DMS114 treated with DMSO at 0.1 percent for 48 hours (cell line): ENCODE data around the gene AKAP8.
"Not testable (repeated sequence)": the region's sequence is repeated elsewhere in the genome, so short reads cannot be mapped to it uniquely, and the experiment has no call there.

Source experiments
- DNase-seq: peaks from one replicate; lab custom pipeline; 2025; ENCODE audit not compliant: unreplicated experiment; lab: John Stamatoyannopoulos, UW

The AKAP8 gene

DNA sequence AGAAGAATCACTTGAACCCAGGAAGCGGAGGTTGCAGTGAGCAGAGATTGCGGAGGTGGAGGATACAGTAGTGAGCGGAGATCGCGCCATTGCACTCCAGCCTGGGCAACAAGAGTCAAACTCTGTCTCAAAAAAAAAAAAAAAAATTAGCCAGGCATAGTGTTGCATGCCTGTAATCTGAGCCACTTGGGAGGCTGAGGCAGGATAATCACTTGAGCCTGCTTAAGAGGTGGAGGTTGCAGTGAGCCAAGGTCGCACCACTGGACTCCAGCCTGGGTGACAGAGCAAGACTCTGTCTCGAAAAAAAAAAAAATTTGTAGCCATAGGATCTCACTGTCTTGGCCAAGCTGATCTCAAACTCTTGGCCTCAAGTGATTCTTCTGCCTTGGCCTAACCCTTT lies 43.6 kb downstream of the AKAP8 start:
- not testable (repeated sequence) for DNase-seq

DNA sequence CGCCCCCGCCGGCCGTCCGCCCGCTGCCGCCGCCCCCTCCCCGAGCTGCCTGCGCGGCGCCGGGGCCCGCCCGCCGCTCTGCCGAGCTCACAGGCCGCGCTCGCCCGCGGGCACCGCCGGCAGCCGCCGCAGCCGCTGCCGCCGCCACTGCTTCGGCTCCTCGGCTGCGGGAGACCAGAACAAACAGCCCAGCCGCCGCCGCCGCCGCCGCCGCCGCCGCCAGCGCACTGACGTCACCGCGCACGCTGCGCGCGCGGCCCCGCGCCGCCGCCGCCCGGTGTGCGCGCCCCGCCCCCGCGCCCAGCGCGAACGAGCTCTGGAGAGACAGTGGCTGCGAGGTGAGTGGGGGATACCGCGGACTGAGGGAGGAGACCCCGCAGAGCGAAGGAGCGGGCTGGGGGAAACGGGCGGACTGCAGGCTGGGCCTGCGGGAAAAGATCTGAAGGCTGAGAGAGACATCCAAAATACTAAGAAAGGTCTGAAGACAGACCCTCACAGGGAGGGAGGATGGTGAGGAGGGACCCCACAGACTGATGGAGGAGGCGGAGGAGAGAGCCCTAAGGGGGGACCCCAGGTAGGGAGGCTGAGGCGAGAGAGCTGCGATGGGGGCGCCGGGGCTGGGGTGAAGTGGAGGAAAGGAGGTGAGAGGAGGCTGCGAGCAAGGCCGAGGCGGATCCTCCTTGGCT lies 47.1 kb downstream of the AKAP8 start, which contains the start of gene BRD4:
TSS of gene BRD4 (minus strand) at position 229 of the 686 bp plus-strand sequence. CDS start 59,440 bp downstream, outside the sequence.
- DNase-seq, result no peak

DNA sequence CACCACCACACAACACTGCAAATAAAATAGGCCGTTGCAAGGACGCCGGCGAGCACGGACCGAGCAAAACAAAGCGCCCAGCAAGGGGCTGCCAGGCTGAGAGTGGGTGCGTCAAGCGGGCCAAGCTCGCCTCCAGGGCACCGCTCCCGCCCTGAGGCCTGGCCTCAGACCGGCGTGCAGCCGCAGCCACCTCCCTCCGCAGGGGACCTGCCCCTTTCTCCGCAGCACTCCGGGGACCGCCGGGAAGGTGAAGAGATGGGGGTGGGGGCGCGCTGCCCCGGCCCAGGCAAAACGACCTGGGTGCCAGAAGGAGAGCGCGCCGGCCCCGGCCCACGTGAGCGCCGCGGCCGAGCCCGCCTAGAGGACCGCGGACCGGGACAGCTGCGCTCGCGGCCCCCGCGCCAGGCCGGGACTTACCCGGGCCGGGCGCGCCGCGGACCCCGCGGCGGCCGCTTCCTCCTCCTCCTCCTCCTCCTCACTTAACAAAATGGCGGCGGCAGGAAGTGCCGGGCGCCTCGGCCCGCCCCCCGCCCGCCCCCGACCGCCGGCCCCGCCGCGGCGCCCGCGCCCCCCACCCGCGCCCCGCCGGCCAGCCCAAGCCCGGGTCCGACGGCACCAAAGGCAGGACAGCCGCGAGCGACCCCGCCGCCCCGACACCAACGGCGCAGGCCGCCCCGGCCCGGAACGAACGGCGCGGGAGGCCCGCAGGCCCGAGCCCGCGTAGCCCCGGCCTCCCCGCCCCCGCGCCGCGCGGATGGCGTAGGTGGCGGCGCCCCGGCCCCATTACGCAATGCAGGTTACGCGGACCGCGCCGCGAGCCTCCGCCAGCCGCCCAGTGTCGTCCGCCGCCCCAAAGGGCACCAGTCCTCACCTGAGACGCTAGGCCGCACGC lies 47.9 kb downstream of the AKAP8 start:
- DNase-seq, result no peak

DNA sequence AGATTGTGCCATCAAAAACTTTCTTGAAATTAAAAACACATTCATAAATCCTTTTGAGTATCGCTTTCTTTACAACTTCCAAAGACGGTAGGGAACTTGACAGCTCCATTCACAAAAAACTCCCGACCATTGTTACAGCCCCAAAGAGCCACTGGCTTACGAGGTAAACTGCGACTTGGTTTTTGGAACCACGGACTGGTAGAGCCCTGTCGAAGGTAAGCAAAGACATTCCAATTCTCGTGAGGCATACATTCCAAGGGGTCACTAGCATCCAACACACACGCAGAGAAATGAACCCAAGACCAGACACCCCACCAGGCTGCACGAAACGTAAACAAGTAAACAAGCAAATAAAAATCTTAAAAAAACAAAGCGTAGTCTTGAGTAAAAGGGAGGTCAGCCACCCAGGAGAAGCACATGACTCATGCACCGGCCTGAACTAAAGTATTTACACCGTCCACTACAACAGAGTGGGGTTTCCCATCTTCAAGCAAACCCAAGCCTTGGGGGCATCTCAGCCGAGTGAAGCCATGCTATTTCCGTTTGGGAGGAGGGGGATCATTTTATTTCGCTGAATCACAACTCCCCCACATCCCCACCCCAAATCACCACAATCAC lies 48.7 kb downstream of the AKAP8 start:
- DNase-seq, result no peak

DNA sequence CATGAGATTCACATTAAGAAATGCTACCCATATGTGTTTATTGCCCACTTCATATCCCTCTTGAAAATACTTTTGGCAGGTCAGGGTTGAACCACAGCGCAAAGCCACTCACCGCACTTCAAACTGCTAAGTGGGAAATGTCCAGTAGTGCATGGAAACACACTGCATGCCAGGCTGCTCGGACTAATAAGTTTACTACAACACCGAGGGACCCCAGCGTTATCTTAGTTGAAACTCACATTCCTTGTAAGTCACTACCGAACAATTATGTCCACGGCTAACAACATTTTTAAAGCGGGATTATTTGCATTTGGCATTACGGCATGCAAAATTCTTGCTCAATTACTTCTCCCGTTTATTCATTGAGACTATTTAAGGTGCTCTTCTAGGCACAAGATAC lies 51.3 kb downstream of the AKAP8 start:
- DNase-seq, result peak; percentile 27

DNA sequence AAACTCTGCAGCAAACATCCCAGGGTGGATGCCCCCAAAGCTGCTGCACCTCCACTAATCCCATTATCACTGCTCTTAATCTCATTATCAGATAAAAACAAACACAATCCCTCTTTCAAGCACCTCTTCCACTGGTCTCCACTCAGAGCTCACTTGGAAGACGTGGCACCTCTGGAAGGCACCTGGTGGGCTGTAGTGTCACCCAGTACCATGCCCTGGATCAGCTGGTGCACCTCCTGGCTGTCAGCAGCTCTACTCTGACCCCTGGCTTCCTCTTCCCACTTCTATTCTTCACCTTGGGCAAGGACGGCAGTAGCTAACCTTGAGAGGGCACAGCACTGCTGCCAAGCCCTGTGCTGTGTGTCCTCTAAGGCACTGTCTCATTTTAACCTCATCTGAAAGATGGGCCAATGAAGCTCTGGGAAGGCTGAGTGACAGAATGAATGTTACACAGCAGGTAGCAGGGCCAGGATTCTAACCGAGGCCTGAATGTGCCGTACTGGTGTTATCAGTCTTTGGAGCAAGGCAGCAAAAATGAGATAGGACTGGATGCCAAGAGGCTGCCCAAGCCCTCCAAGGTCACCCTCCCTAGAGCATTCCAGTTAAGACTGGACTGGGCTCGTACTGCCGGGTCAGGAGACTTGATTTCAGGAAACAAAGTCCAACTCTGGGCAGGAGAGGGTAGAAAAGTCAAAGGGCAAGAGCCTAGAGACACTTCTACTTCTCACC lies 54.6 kb downstream of the AKAP8 start:
- no peak for DNase-seq

DNA sequence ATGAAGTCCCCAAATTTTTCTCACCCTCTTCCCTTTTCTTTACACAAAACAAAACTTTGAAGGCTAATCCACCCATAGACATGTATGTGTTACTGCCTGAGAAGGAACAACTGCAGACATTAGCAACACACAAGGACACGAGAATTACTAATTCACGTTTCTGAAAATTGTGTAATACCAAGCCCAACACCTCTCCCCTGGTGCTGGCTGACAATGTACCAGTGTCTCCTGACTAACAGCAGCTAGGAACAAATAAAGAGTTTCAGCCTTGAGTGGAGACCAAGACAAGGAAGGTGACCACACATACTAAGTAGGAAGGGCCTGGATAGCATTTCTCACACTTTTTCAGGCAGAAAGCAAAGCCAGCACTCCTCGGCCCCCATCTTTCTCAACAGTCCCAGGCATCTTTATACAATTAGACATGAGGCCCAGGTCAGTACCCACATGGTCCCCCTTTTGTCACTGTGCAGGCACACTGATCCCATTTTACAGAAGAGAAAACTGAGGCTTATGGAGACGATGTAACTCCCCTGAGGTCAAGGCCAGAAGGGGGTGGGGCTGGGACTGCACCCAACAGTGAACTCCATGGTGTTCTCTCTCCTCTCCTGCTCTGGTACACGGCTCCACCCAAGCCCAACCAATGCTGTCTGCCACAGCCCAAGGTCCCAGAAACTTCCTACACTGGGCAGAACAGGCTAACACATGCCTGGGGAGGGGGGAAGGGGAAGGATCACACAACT lies 55.9 kb downstream of the AKAP8 start:
- DNase-seq, result no peak

DNA sequence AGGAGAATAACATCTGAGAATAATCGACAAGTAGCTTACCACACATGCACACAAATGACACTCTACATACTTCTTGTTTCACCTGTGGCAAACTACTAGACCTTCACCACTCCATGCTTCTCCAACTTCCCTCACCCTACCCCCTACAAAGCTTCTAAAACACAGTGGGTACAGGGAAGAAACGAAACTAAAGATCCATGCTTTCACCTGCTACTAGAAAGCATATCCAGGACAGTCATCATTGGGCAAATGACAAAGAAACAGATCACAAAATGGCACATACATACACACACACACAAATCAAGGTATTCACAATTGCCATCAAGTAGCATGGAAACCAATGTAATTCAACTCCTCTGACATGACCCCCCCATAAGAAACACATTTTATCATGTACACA lies 57.8 kb downstream of the AKAP8 start:
- no peak for DNase-seq

DNA sequence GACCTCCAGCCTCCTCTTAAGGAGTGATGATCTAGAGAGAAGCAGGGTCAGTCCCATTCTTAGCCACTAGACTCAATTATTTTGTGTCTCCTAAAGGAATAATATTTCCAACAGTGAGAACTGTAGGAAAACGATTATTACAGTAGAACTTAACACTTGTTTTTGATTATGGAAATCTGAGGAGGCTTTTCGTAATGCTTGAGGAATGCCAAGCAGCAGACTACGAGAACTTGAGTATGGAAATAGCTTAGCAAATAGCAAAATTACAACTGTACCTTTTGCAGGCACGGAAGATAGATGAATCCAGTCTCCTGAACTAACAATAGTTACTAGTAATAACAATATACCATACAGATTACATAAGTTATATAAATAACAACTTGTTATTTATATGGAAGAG lies 59.5 kb downstream of the AKAP8 start:
- DNase-seq, result no peak

DNA sequence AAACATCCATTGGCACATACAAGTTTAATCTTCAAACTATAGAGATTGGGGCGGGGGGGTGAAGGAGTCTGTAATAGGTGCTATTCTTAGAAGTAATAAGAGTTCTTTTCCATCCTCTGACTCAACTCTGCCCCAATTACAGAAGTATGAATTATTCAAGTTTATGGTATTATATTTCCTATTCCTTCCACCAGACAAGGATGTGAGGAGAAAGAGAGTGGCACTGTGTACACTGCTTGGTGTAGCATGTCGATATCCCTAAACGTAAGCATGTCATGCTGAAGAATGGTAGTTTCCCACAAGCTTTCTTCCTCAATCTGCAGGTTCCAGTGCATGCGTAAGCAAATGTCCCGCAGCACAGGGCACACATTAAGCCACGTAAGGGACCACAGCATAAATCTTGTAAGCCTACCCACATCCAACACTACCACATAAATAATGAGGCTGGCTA lies 61.3 kb downstream of the AKAP8 start:
- DNase-seq, result no peak

DNA sequence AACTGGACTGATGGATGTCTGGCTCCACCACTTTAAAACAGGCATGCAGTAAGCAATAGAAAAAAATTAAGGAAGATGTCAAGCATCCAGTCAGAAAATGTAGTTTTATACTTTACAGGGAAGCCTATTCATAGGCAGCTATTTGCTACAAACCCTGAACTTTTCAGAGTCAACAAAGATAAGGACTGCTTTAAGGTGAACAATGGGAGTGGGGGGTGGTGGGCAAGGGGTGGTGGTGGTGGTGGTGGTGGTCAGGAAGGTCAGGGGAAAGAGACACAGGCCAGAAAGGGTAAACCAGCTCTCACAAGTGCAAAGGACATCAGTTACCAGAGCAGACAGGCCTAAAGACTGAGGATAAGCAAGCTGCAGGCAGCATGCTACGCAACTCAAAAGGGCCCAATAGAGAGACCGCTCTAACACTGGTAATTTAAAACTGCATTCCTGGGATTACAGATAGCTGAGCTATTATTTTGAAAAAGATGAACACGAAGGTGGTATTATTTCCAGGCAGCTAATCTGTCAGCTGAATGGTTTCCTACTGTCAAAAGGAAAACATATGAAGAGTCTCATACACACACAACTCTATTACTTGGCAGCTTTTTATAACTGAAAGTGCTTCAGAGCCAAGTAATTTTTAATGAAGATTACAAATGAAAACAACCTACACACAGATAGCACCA lies 62.1 kb downstream of the AKAP8 start:
- no peak for DNase-seq

DNA sequence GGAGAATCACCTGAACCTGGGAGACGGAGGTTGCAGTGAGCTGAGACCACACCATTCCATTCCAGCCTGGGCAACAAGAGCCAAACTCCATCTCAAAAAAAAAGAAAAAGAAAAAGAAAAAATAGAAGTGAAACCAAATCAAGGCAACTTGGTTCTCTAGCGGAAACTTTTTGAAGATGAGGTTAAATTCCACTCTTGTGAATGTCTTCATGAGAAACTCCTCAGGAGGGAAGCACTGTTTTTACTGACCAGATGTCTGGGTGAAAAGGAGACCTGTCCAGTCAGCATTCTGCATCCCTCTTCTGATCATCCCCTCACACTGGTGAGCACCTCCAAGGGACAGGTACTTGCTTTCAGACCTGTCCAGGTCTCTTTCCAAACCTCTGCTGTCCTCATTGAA lies 63.1 kb downstream of the AKAP8 start:
- no peak for DNase-seq

DNA sequence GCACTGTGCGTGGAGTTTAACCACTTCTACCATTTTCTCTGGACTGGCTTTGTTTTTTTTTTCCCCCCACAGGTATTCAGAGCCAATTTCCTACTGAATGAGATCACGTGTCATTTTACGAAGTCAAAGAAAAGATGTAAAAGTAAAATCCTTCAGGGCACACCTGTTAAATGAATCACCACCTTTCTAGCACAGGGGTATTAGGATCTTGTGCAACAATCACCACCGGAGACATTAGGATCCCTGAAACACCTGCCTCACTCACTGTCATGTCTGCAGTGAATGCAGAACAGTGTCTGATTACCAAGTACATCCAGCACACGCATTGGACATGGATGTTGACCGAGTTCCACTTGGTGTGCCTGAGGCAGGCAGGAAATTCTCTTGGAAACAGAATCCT lies 64.5 kb downstream of the AKAP8 start:
- no peak for DNase-seq

DNA sequence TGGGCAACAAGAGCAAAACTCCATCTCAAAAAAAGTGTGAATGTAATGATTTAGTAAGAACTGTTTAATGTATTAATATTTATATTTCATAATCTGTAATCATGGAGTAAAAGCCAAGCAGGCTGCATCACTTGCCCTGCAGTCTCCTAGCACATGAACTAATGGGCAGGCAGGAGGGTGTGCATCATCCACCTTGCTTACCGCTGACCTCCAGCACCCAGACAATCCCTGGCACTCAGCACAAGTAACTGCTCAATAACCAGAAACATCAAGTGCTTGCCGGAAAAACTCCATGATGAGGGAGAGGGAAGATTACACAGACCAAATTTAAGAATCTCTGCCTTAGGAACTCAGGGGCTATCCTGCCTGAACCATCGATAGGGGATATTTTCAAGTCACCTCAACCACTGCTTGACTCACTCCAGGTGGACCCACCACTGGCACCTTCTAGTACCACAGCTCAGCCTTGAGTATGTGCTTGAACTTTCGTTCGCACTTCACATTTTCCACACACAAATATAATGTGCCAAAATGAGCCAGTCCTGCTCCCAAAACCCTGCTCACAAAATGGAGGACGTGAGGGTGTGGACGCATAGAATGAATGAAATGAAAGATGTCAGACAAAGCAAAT lies 65.8 kb downstream of the AKAP8 start:
- DNase-seq, result no peak

DNA sequence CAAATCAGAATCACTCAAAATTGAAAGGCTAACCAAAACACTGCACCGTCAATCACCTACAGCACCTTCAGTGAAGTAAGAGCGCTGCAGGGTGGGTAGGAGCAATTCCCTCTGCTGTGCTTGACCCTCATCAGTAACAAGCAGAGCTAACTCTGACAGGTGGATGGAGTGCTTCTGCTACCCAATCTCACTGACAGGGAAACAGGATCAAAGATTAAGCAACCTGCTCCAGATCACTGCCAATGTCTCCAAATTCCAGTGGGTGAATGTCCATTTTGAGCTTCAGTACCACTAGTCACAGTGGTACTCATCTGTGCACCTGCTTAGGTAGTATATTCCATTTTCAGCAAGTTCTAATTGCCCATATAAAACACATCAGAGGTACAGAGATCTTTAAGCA lies 72.4 kb downstream of the AKAP8 start:
- DNase-seq, result no peak

DNA sequence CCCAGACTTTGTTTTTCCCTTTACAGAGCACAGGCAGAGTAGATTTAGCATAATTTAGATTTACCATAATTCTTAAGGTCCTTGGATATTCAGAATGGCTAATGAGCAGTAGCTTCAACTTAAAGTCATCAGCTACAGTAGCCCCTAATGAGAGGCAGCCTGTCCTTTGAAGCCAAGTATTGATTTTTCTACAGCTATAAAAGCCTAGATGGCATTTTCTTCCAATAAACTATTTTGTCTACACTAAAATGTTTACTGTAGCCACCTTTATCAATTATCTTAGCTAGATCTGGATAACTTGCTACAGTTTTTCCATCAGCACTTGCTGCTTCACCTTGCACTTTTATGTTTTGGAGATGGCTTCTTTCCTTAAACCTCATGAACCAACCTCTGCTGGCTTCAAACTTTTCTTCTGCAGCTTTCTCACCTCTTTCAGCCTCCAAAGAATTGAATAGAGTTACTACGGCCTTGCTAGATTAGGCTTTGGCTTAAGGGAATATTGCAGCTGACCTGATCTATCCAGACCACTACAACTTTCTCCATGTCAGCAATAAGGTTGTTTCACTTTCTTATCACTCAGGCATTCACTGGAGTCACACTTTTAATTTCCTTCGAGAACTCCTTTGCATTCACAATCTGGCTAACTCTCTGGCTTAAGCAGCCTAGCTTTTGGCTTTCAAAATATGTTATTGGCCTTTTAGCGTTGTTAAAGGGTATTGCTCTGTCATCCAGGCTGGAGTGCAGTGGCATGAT lies 73.8 kb downstream of the AKAP8 start:
- DNase-seq, result no peak

DNA sequence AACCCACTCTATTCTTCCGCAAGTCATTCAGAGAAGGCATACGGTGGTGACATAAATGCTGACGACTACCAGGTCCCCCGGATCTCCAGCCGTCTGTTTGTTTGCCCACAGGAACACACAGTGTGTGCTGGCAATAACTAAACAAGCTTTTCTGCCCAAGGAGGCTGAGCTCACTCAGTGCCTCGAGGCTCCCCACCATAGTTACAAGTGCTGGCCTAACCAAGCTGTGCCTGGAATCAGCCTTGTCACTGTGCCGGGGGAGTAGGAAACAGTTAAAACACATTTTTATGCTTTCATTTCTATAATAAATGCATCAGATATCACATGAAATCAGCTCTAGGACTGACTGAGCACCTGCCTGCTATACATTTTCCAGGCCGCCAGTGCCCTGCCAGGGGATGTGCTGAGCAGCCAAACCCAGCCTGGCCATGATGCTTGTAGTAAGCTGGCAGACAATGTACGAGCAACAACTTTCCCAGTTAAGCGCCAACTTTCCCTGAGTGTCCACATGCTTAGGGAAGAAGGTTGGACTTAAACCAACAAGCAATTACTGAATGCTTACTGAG lies 75.4 kb downstream of the AKAP8 start:
- DNase-seq, result no peak
